Psoas muscle (tissue), 8 donors: ENCODE data around the gene MB. TPM values are rescaled to one million over a fixed set of nuclear protein-coding genes. Genes with fewer than 3 reads are reported as not detected.

ENCODE experiments used
- ATAC-seq, 4 donors: fragments of 200-7000 bp; cut with Tn5 transposase; one replicate each; pipeline ENCODE4 v1.9.1; 2020; ENCODE audit warnings: moderate library complexity in 3 of 4, mild to moderate bottlenecking in 2 of 4
- DNase-seq, 2 donors: peaks; one replicate each; pipeline ENCODE4 v3.0.0-alpha.2; 2020
- H3K27ac ChIP-seq: fragments of 200-600 bp; one replicate; pipeline ENCODE4 v1.8.0; 2022
- H3K27me3 ChIP-seq, 3 donors: fragments of 200-600 bp in 1 of 3; one replicate each; pipeline versions ENCODE4 v1.6.1 to v1.8.0; 2013 to 2022; ENCODE audit warnings: low read length in 2 of 3, mild to moderate bottlenecking in 2 of 3, moderate library complexity in 1 of 3; ENCODE audit not compliant: insufficient read depth in 3 of 3
- H3K36me3 ChIP-seq, 2 donors: fragments of 200-600 bp in 1 of 2; one replicate each; pipeline versions ENCODE4 v1.6.1 to v1.8.0; 2013 to 2022; ENCODE audit warnings: low read depth in 1 of 2, mild to moderate bottlenecking in 1 of 2, moderate library complexity in 1 of 2; ENCODE audit not compliant: insufficient read depth in 1 of 2
- H3K4me1 ChIP-seq: fragments of 200-600 bp; one replicate; pipeline ENCODE4 v1.8.0; 2022
- H3K4me3 ChIP-seq: fragments of 200-600 bp; one replicate; pipeline ENCODE4 v1.8.0; 2022; ENCODE audit warnings: mild to moderate bottlenecking
- H3K9me3 ChIP-seq: fragments of 200-600 bp; one replicate; pipeline ENCODE4 v1.8.0; 2022
- CTCF ChIP-seq: fragments of 200-600 bp; IDR thresholded peaks from one replicate; pipeline ENCODE4 v1.8.0; 2022; ENCODE audit warnings: antibody characterized with exemption
- WGBS, 3 donors: extraction: QIAGEN DNeasy Blood & Tissue Kit; methylation state at CpG; one replicate each; pipeline versions ENCODE4 v1.1.6 to v1.1.7; 2013; 5-methylcytosine and 5-hydroxymethylcytosine counted together
- intact Hi-C, 2 donors: fragments of 100-400 bp; cut with DNase I; formaldehyde crosslinking; loops; one replicate each; pipeline versions ENCODE4 v1.11.0 to v1.14.2; 2022
- polyA plus RNA-seq, 3 donors: library from polyadenylated mRNA; stranded (reverse); fragments of 200-250 nt; gene quantifications; one replicate each; pipeline ENCODE4 v1.2.3, GENCODE V29; 2013
- total RNA-seq, 4 donors: library from RNA; stranded (reverse); fragmentation: NEBNext Ultra II Directional in 2 of 4; extraction: Animal tissue kit (Norgen Biotek cat#: 25700) in 2 of 4; gene quantifications; one replicate each; pipeline versions ENCODE4 v1.2.1 to v1.2.4, GENCODE V29; 2021 to 2023
- donor health status: healthy with polysubstance abuse.
- donor health status: DM: no; HTN: no; CAD: no; lungs with moderate emphysema.
- donor health status: Bipolar disorder and iron deficiency.
- donor health status: healthy.
- donor health status: DM: yes; HTN: yes; CAD: no.
- donor health status: DM: no; HTN: no; CAD: no.
- donor health status: DM: no; HTN: no; CAD: no.
- donor health status: DM: yes; HTN: yes; CAD: no.

MB gene
- total and polyA plus RNA-seq, 7 donors, result 6,836 to 12,606 (median 9,385) TPM

- 74 to 81% (median 74%) methylated on average over 3 of the region's 3 CpGs for WGBS, 3 donors
Observed at GRCh38 chr22:35632935-35633334, 15.8 kb upstream of the MB start.

GRCh38 chr22:35631597-35631996, 14.5 kb upstream of the MB start:
- Histone ChIP-seq H3K27ac (no peak overlapping the region), H3K27me3 (no peaks in the 10 kb centered on the region), H3K9me3 (no peaks in the 10 kb centered on the region), H3K36me3 (no peaks in the 10 kb centered on the region), H3K4me1 (peaks cover 5% of the 10 kb centered on the region), H3K4me3 (no peak overlapping the region)
- intact Hi-C loops, result loop anchor here in 1 of 2 donors (5.0 kb wide), 1 partner anchor 46 kb away; no protein-coding TSS in a partner anchor
- ATAC-seq (peak in 3 of 4 donors; percentile 46 to 55 (median 47)), DNase-seq (peak in 1 of 2 donors; percentile 53)
- WGBS, 3 donors, result 76 to 79% (median 76%) methylated on average over 5 of the region's 5 CpGs
- peak; percentile 34 for TF ChIP-seq CTCF

More at GRCh38 chr22:35632935-35633334, 15.8 kb upstream of the MB start:
- H3K36me3 ChIP-seq, result no peaks in the 10 kb centered on the region
- ATAC-seq (no peak), DNase-seq (no peak)
- H3K9me3 ChIP-seq, result no peaks in the 10 kb centered on the region
- H3K27ac ChIP-seq, result no peak overlapping the region
- no peak for TF ChIP-seq CTCF
- H3K4me1 ChIP-seq, result peaks cover 8% of the 10 kb centered on the region
- intact Hi-C loops, result loop anchor here in 1 of 2 donors (5.0 kb wide), 1 partner anchor 44 kb away; no protein-coding TSS in a partner anchor
- H3K4me3 ChIP-seq, result no peak overlapping the region
- H3K27me3 ChIP-seq, result no peaks in the 10 kb centered on the region

- H3K4me3 ChIP-seq, result no peak overlapping the region
- no peak overlapping the region for H3K27ac ChIP-seq
- no peaks in the 10 kb centered on the region for H3K27me3 ChIP-seq
- ATAC-seq (no peak), DNase-seq (no peak)
- no peak for TF ChIP-seq CTCF
- peaks cover 5% of the 10 kb centered on the region for H3K4me1 ChIP-seq
- intact Hi-C loops, result loop anchor here in 1 of 2 donors (5.0 kb wide), 1 partner anchor 46 kb away; no protein-coding TSS in a partner anchor
- no peaks in the 10 kb centered on the region for H3K36me3 ChIP-seq
- H3K9me3 ChIP-seq, result no peaks in the 10 kb centered on the region
- WGBS, 3 donors, result 95 to 98% (median 97%) methylated on average over 9 of the region's 9 CpGs
Observed at GRCh38 chr22:35630891-35631290, 13.8 kb upstream of the MB start.

GRCh38 chr22:35630387-35630793, 13.3 kb upstream of the MB start:
- Histone ChIP-seq H3K27me3 (no peaks in the 10 kb centered on the region), H3K27ac (no peak overlapping the region), H3K9me3 (no peaks in the 10 kb centered on the region), H3K4me1 (peaks cover 5% of the 10 kb centered on the region), H3K4me3 (no peak overlapping the region), H3K36me3 (no peaks in the 10 kb centered on the region)
- intact Hi-C loops, result loop anchor here in 1 of 2 donors (5.0 kb wide), 1 partner anchor 47 kb away; no protein-coding TSS in a partner anchor
- ATAC-seq (no peak), DNase-seq (no peak)
- WGBS, 3 donors, result 75 to 90% (median 80%) methylated on average over 4 of the region's 4 CpGs
- TF ChIP-seq CTCF, result no peak
